A204.1 (cell line): Measurements from ENCODE around the gene UHRF1.
"Not testable (repeated sequence)": the region's sequence is repeated elsewhere in the genome, so short reads cannot be mapped to it uniquely, and the experiment has no call there.

Experiments
- FAIRE-seq: peaks from 2 replicates; lab custom pipeline; 2012; peaks lifted over from hg19 to GRCh38; lab: Jason Lieb, UNC

UHRF1 gene

DNA sequence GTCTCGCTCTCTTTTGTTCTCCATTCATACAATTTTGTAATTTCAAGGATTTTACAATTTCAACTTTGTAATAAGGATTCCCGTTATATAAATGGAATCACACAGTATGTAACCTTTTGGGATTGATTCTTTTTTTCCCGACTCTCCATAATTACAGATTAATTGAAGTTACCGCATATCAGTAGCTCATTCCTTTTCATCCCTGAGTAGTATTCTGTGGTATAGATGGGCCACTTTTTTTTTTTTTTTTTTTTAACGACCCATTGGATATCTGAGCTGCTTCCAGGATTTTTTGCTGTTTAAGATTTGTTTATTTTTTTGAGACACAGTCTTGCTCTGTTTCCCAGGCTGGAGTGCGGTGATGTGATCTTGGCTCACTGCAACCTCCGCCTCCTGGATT lies 27.8 kb downstream of the UHRF1 start:
- FAIRE-seq = no peak

DNA sequence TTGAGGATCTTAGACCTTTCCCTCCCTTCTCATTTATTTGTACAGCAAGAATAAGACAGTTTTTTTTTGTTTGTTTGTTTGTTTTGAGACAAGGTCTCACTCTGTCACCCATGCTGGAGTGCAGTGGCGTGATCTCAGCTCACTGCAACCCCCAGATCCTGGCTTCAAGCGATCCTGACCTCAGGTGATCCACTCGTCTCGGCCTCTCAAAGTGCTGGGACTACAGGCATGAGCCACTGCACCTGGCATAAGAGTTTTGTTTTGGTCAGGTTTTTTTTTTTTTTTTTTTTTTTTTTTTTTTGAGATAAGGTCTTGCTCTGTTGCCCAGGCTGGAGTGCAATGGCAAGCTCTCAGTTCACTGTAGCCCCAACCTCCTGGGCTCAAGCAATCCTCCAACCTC lies 29.2 kb downstream of the UHRF1 start:
- not testable (repeated sequence) for FAIRE-seq

DNA sequence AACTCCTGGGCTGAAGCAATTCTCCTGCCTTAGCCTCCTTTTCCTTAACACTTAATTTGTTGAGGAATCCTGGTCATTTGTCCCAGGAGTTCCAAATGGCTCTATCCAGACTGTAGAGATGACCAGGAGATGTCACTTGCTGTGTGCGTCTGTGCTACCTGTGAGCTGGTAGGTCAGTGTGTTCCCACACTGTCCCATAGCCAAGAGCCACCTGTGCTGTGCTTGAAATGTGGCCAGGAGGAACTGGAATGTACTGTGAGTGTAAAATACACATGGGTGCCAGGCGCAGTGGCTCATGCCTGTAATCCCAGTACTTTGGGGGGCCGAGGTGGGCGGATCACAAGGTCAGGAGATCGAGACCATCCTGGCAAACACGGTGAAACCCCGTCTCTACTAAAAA lies 30.2 kb downstream of the UHRF1 start:
- no peak for FAIRE-seq

DNA sequence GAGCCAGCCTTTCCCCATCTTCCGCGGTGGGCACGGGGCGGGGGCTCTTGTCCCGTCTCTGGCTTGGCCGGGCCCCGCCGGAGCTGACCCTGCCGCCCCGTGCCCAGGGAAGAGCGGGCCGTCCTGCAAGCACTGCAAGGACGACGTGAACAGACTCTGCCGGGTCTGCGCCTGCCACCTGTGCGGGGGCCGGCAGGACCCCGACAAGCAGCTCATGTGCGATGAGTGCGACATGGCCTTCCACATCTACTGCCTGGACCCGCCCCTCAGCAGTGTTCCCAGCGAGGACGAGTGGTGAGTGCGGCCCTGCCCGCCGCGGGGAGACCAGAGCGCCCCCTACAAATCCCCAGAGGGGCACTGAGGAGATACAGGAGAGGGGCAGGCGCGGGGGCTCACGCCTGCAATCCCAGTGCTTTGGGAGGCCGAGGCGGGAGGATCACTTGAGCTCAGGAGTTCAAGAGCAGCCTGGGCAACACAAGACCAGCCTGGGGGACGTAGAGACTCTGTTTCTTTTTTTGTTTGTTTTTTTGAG lies 32.4 kb downstream of the UHRF1 start:
- not testable (repeated sequence) for FAIRE-seq

DNA sequence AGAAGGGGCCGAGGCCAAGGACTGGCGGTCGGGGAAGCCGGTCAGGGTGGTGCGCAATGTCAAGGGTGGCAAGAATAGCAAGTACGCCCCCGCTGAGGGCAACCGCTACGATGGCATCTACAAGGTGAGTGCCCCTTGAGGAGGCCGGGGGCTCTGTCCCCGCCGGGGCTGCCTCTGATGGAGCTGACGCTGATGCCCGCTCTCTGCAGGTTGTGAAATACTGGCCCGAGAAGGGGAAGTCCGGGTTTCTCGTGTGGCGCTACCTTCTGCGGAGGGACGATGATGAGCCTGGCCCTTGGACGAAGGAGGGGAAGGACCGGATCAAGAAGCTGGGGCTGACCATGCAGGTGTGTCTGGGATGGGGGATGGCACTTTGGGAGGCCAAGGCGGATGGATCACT lies 41.3 kb downstream of the UHRF1 start:
- FAIRE-seq = not testable (repeated sequence)

DNA sequence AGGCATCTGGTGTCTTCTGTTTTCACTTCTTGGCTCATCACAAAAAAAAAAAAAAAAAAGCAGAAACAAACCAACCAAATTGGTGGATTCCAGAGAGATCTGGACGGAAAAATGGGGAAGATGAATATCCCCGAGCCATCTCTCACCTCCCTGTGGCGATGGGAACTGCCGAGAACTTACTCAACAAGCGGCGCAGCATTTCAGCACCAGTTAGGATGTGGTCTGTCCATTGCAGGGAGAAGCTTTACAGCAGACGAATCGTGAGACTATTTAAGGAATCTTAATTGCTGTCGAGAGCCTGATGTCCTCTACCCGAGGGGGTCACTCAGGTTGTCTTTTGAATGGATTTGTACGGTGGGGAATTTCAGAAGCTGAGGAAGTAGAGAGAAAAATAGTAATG lies 42.4 kb downstream of the UHRF1 start:
- FAIRE-seq = no peak

DNA sequence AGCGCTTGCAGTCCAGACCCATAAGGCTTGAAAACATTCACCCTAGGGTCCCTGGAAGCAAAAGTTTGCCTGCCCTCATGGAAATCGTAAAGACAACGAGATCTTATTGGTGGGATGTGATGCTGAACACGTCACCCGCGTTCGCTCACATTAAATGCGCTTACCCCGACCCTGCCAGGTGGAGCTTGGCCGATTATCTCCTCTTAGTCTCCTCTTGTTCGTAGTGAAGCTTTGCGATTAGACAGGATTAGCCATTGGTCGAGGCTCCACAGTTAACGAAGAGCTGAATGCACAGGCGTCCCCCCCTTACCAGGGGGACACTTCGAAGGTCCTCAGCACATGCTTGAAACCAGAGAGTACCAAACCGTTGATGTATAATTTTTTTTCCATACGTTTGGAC lies 43.6 kb downstream of the UHRF1 start:
- FAIRE-seq = no peak

DNA sequence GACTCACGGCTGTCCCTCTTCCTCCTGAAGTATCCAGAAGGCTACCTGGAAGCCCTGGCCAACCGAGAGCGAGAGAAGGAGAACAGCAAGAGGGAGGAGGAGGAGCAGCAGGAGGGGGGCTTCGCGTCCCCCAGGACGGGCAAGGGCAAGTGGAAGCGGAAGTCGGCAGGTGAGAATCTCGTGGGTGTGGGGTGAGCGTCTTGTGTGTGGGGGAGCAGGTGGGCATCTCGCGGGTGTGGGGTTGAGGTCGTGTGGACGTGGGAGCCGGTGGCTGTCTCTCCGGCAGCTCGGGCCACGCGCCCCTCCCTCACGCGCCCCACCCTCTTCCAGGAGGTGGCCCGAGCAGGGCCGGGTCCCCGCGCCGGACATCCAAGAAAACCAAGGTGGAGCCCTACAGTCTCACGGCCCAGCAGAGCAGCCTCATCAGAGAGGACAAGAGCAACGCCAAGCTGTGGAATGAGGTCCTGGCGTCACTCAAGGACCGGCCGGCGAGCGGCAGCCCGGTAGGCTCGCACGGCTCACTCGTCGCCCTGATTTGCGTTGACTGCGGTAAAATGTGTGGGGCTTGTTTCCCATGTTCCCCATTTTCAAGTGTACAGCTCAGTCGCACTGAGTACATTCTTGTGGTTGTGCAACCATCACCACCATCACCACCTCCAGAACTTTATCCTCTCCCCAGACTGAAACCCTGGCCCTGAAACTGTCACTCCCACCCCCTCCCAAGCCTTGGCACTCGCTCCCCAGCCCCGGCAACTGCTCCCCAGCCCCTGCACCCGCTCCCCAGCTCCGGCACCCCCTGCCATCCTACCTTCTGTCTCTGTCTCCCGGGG lies 45.2 kb downstream of the UHRF1 start:
- not testable (repeated sequence) for FAIRE-seq

DNA sequence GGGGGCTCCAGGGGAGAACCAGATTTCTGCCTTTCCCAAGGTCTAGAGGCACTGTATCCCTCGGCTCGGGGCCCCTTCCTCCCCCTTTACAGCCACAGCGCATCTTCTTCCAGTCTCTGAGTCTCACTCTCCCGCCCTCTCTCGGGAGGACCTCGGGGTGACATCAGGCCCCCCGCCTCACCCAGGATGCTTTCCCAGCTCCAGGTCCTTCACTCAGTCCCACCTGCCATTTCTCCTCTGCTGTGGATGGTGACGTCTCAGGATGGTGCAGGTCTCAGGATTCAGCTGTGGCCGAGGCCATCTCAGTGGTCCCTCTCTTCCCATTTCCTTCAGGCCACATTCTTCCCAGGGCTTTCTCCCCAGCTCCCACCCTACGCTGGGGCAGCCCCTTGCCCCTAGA lies 46.0 kb downstream of the UHRF1 start:
- no peak for FAIRE-seq

DNA sequence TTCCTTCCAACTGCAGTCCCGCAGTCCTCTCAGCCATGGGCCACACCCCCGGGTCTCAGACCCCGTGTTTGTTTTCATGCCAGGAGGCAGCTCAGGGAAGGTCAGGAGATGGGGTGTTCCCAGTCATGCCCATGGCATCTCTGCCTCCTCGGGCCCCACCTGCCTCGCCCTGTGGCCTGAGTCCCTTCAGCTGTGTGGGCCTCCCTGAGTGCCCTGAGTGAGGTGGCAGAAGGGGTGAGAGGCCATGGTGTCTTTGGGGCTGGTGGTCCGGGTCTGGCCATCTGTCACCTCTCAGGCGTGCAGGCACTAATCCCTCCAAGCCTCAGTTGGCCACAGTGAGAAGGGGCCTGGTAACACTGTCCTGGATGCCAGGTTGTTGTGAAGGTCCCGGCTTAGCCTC lies 48.7 kb downstream of the UHRF1 start:
- no peak for FAIRE-seq

DNA sequence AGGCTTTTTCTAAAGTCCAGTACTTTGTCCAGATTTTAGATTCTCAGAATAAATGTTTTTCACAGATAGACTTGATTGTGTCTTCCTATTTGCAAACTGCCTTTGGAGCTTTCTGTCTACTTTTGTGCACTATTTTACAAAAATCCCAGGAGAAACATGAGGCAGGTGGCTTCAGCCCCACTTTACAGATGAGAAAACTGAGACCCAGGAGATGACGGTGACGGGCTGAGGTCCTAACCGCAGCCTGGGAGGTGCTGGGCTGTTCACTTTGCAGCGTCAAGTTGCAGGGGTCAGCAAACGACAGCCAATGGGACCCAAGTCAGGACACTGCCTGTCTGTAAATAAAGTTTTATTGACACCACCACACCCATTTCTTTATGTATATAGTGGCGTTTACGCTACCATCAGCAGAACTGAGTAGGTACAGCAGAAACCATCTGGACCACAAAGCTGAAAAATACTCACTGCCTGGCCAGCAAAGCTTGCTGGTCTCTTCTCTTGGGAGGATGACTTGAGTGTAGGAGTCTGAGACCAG lies 52.9 kb downstream of the UHRF1 start:
- FAIRE-seq = peak; percentile 70

DNA sequence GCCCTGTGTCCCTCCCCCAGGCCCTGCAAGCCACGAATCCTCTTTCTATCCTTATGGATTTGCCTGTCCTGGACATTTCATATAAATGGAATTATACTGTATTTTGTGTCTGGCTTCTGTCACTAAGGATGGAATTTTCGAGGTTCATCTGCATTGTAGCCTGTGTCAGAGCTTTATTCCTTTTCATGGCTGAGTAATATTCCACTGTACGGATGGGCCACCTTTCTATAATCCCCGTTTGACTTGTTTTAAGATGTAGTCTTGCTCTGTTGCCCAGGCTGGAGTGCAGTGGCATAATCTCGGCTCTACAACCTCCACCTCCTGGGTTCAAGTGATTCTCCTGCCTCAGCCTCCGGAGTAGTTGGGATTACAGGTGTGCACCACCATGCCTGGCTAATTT lies 55.8 kb downstream of the UHRF1 start:
- FAIRE-seq = no peak

DNA sequence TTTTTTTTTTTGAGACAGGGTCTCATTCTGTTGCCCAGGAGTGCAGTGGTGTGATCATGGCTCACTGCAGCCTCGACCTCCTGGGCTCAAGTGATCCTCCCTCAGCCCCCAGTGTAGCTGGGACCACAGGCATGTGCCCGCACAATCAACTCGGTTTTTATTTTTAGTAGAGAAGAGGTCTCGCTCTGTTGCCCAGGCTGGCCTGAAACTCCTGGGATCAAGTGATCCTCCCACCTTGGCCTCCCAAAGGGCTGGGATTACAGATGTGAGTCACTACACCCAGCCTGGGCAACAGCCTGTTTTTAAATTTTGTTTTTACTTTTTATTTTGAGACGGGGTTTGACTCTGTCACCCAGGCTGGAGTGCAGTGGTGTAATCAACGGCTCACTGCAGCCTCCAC lies 57.3 kb downstream of the UHRF1 start:
- no peak for FAIRE-seq

DNA sequence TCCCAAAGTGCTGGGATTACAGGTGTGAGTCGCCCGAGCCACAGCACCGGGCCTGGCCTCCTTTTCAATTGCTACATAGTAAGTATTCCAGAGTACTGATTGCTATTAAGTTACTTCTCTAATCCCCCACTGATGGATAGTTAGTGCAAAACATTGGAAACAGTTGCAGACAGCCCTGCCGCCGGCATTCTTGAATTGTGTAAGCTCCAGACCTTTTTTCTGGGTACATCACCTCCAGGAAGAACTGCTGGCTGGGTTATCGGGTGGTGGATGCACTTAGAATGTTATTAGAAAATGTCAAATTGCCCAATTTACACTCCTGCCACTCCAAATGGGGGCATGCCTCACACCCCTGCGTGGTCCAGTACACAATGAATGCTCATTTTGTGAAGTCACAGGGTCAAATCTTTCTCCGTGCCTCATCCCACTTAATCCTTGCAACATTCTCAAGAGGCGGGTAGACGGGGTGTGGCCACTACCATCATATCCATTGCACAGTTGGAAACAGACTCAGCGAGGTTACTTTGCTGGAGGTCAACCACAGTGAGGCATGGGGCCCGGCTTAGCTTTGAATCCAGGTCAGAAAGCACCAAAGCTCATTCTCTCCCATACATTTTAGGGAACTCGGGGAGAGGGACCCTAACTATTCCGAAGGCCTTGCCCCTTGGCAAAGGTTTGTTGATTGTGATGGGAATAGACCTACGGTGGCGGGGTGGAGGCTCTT lies 58.6 kb downstream of the UHRF1 start:
- FAIRE-seq = no peak

DNA sequence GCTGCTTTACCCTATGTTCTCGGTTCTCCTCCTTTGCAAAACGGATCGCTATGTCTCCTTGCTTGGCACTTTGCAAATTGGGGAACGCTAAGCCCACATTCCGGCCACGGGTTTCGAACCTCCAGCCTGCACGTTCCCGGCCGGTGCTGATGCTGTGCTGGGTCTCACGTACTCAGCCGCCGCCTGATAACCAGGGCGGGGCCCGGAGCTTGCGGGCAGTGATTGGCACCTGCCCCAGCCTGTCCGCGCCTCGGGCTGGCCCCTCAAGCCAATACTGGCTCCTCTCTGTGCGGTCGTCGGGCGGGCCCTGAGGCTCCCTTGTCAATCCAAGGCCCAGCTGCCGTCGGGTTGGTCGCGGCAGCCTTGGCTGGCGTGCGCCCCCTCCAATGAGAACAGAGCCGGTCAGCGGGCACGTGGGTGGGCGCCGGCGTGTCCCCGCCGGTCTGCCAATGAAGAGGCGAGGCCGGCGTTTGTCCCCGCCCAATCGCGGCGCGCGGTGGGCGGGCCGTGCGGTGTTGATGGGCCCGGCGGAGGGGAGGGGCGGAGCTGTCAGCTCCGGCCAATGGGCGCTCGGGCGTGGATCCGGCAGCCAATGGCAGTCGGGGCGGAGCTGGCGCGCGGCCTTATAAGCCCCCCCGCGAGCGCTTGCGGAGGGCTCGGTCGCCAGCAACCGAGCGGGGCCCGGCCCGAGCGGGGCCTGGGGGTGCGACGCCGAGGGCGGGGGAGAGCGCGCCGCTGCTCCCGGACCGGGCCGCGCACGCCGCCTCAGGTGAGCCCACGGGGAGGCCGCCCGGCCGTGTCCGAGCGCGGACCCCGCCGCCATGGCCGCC lies 59.4 kb downstream of the UHRF1 start, which contains the start of gene KDM4B:
TSS of gene KDM4B (plus strand) at position 652 of the 830 bp plus-strand sequence. CDS start 63,778 bp downstream, outside the sequence.
- FAIRE-seq = peak; percentile 85

DNA sequence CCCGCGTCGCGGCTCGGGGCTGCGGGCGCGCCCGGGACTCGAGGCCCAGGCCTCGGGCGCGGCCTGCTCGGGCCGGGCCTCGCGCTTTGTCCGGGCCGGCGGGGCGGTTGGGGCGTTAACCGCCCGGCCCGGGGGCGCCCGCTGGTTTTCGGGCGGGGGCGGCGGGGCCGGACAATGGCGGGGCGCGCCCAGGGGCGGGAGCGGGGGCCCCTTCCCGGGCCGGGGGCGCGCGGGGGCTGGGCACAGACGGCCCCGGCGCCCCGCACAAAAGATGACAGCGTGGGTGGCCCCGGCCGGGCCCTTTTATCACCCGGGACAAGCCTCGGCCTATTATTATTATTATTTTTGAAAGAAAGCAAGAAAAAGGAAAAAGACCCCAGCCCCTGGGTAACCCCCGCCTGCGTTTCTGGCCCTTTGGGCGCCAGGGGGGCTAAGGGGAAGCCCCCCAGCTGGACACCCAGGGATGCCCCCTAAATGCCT lies 60.0 kb downstream of the UHRF1 start:
- no peak for FAIRE-seq

DNA sequence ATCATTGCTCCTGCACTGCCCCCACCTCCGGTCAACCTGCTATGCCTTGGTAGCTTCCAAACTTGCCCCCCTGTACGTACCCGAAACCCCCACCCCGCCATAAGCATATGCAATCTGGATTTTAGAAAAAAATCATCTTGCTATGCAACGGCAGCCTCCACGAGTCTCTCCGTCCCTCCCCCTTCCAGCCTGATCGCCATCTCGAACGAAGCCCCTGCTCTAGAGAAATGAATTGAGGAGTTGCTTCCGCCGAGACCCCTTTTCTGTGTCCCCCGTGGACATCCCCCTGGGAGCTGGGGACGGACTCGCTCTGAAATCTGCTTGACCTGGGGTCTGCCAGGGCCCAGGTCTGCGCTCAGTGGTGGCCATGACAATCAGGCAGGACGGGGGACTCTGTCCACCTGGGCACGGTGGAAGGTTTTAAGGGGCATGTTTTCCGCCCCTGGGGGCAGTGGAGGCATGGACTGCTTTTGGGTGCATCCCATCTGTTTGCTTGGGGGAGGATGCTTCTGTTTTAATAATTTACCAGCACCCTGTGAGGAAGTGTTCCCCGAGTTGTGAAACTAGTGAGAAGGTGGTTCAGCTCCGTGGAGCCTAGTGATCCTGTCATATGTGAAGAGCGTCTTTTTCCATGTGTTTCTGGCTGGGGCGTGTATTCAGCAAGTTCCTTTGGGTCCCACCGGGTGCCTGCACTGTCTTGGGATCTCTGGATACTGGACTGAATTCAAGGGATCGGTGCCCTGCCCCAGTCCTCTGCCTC lies 60.7 kb downstream of the UHRF1 start:
- no peak for FAIRE-seq

DNA sequence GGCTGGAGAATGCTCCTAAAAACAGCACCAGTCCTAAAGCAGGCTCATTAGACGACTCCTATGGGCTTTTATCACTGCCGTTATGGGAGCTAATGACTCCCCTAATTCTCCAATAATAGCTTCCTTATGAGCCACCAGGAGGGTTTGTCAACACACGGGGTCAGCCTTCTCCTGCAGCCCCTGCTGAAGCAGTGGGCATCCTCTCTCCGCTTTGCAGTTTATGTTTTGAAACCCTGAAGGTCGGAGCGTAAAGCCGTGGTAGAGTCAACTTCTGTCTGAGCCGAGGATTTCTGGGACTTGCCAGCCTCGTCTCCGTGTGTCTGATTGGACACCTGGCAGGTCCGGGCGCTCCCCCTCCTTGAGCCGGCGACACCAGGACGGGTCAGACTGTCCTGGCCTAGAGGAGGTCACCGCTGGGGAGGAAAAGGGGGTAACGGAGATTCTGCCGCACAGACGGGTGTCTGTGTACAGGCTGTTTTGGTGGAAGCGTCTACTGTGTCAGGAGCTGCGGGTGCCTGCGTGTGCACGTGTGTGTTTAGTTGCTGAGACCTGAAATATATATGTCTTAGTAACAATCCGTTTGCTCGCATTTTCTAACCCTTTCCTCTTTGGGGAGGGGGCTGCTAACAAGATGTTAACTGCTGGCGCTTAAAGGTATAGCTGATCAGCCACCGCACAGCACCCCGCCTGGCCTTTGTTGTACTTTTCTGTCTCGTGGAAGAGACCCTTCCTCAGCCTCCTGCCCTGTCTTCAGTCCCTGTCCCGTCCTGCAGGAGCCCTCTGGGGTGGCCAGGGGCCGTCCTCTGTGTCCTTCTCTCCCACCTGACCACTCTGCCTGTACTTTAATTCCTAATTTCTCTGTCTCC lies 61.5 kb downstream of the UHRF1 start:
- FAIRE-seq = no peak

DNA sequence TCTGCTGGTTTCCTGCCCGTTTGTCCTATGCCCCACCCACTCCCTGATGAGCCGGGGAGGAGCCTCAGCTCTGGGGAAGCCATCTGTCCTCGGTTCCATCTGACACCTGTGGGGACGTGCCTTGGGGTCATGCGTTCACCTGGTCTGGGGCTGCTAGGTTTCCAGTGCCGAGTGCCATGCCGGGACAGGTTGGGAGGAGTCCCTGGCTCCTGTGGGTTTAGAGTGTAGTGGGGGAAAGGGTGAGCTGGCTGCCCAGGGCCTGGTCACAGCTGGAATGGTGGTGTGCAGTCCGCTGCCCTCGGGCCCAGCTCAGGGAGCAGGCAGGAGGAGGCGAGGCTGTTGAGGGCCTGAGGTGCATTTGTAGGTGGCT lies 62.1 kb downstream of the UHRF1 start:
- FAIRE-seq = no peak

DNA sequence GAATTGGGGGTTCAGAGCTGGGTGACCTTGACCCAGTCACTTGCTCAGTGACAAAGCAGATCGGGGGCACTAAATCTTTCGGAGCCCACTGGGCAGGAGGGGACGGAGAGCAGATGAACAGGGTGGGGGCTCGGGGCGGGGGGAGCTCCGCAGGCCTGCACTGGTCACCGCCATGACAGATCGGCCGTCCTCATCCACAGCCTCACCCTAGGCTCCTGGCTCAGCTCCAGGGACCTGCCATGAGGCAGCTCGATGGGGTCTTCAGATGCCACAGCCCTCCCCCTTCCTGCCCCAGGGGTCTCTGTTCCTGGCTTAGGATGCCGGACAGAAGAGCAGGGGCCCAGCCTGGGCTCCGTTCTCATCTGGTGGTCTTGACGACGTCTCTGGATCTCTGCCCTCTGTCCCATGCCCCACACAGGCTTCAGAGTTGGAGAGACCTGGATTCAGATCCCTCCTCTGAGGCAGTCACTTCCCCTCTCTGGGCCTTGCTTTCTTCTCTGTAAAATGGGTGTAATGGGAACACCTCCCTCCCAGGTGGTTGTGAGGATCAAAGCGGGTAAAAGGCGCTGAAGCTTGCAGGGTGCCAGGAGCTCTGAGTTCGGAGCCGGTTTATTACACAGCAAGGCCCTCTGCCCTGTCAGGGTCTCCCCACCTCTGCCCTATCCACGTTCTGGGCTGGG lies 62.7 kb downstream of the UHRF1 start:
- FAIRE-seq = no peak
